ENCODE results near the gene B3GNT7. TPM values are rescaled to one million over a fixed set of nuclear protein-coding genes. Genes with fewer than 3 reads are reported as not detected.

Gene B3GNT7
- total and polyA plus RNA-seq, 2 of the 8 experiments (the other 6 are each of a cell fraction or from before 2014, with no cell fraction given) = 26.4 to 73.1 TPM

GRCh38 chr2:231411237-231411636 is 15.7 kb downstream of the B3GNT7 start:
- H3K27me3 ChIP-seq (replicated peaks in 1 of 4; ENCODE audit: control insufficient read depth in 3 of 4, extremely low read depth in 1 of 4, insufficient read depth in 3 of 4, low read length in 3 of 4) = no peaks in the 10 kb centered on the region
- H3K27ac ChIP-seq (ENCODE audit: low read depth, low read length) = peak overlapping the region; percentile 91
- H2AFZ ChIP-seq (ENCODE audit: low read length) = no peak overlapping the region
- H3K18ac ChIP-seq (ENCODE audit: extremely low read depth, low read length) = no peak overlapping the region; the same call in 1 of the 2 replicates
- no peaks in the 10 kb centered on the region for H3K36me3 ChIP-seq (ENCODE audit: control insufficient read depth in 2 of 4, insufficient read depth in 4 of 4, low read length in 3 of 4)
- H2BK120ac ChIP-seq (replicated peaks; ENCODE audit: low read depth, low read length) = no peak overlapping the region
- H2BK5ac ChIP-seq (ENCODE audit: low read depth, low read length) = peak overlapping the region; percentile 36; the same call in 1 of the 2 replicates
- 0 out of 2 replicates have a peak overlapping the region, but pooled peaks have one; percentile 7 for H2BK12ac ChIP-seq (ENCODE audit: low read depth, low read length)
- no peak overlapping the region for H3K4ac ChIP-seq (replicated peaks; ENCODE audit: insufficient read length, low read depth, low read length)
- peak overlapping the region; percentile 55 to 72 for H3K4me2 ChIP-seq (ENCODE audit: insufficient read depth in 1 of 2, low read depth in 2 of 2, low read length in 2 of 2)
- CTCF ChIA-PET (ENCODE audit: partially characterized antibody) = interaction anchor here (0.6 to 32.5 kb wide), 31 partner anchors 6 to 547 kb away, joined by 3 to 617 read pairs (median 5); partner anchors contain the start of genes B3GNT7 and ITM2C
- peak overlapping the region; percentile 78 for H4K5ac ChIP-seq (ENCODE audit: insufficient read length, low read depth, low read length)
- no peak overlapping the region for H3K56ac ChIP-seq (replicated peaks; ENCODE audit: insufficient read length, low read depth, low read length)
- H2BK15ac ChIP-seq (ENCODE audit: low read length) = no peak overlapping the region
- H3K9me3 ChIP-seq (ENCODE audit: insufficient read depth in 2 of 2, low read depth in 1 of 2, low read length in 1 of 2) = no peaks in the 10 kb centered on the region; a peak in 1 of 4 replicates
- POLR2A ChIA-PET (ENCODE audit: partially characterized antibody) = interaction anchor here (0.7 to 20.1 kb wide), 24 partner anchors 10 to 221 kb away, joined by 3 to 235 read pairs (median 4); partner anchors contain the start of genes B3GNT7 and NCL
- H3K23ac ChIP-seq (ENCODE audit: insufficient read length) = no peak overlapping the region
- H3K4me3 ChIP-seq (ENCODE audit: extremely low read depth in 1 of 4, insufficient read depth in 2 of 4, low read depth in 3 of 4, low read length in 4 of 4) = peak overlapping the region in 1 of 4 experiments; percentile 62; a peak in 3 of 8 replicates
- 0 out of 2 replicates have a peak overlapping the region, but pooled peaks have one; percentile 3 for H2BK20ac ChIP-seq (ENCODE audit: low read length)
- H4K20me1 ChIP-seq (replicated peaks in 1 of 2; ENCODE audit: control insufficient read depth in 1 of 2, insufficient read depth in 2 of 2, low read length in 2 of 2) = no peaks in the 10 kb centered on the region
- H3K79me2 ChIP-seq (ENCODE audit: control insufficient read depth in 1 of 2, insufficient read depth in 2 of 2, low read length in 2 of 2) = no peaks in the 10 kb centered on the region
- 0 out of 2 replicates have a peak overlapping the region, but pooled peaks have one; percentile 11 for H2AK5ac ChIP-seq (ENCODE audit: low read depth, low read length)
- H3K4me1 ChIP-seq (replicated peaks in 1 of 4; ENCODE audit: control insufficient read depth in 3 of 4, insufficient read depth in 4 of 4, low read length in 3 of 4) = peaks cover 14 to 29% (median 20%) of the 10 kb centered on the region in 4 experiments
- FAIRE-seq = no peak
- no peak overlapping the region for H4K91ac ChIP-seq (replicated peaks; ENCODE audit: insufficient read length, low read length)
- DNase-seq (ENCODE audit: low read depth in 1 of 2, low spot score in 2 of 2) = no peak
- H3K79me1 ChIP-seq (ENCODE audit: low read depth, low read length) = no peaks in the 10 kb centered on the region
- no peak overlapping the region for H3K14ac ChIP-seq (ENCODE audit: insufficient read length)
- H3K23me2 ChIP-seq (ENCODE audit: low read depth, low read length) = no peaks in the 10 kb centered on the region; the same call in 1 of the 2 replicates
- no peak overlapping the region for H3K9ac ChIP-seq (replicated peaks in 1 of 4; ENCODE audit: extremely low read depth in 1 of 4, low read depth in 3 of 4, low read length in 3 of 4)
- 10% methylated on average over 3 of the region's 3 CpGs; no CpG with 5 or more reads in 1 of the 2 experiments for WGBS, 2 experiments (ENCODE audit: extremely low coverage in 1 of 2, insufficient coverage in 1 of 2, insufficient read length in 1 of 2, insufficient replicate concordance in 2 of 2, low coverage in 1 of 2, low lambda C conversion rate in 2 of 2, missing lambda C conversion rate in 1 of 2)
- H4K8ac ChIP-seq (ENCODE audit: extremely low read depth, insufficient read depth, low read length) = no peak overlapping the region
- TF ChIP-seq POU5F1 (IDR thresholded peaks at IDR 0.05; ENCODE audit: low read depth, low read length) (no peak), TBP (IDR thresholded peaks at IDR 0.05; ENCODE audit: low read depth, low read length) (no peak), SP2 (IDR thresholded peaks at IDR 0.05; ENCODE audit: low read length) (no peak), TCF12 (IDR thresholded peaks at IDR 0.05; ENCODE audit: low read depth, low read length) (no peak), MAFK (IDR thresholded peaks at IDR 0.05; ENCODE audit: low read depth, low read length) (no peak), RAD21 (IDR thresholded peaks at IDR 0.05 in 1 of 2, conservative IDR thresholded peaks at IDR 0.05 in 1 of 2; ENCODE audit: low read depth in 2 of 2, low read length in 2 of 2) (no peak), MAX (IDR thresholded peaks at IDR 0.05) (no peak), BACH1 (IDR thresholded peaks at IDR 0.05; ENCODE audit: low read length) (no peak), RBBP5 (IDR thresholded peaks at IDR 0.05; ENCODE audit: borderline replicate concordance, low read depth, low read length) (no peak), ASH2L (IDR thresholded peaks at IDR 0.05; ENCODE audit: low read length) (no peak), NANOG (IDR thresholded peaks at IDR 0.05; ENCODE audit: insufficient read depth, low read depth, low read length, poor library complexity, severe bottlenecking) (no peak)
